NOMO-1 treated with dmso at 0.1 percent for 144 hours (cell line): ENCODE data around the gene ZCCHC9.
A peak's percentile ranks its signal among the peaks of the same experiment; 100 is the strongest.
"Not testable (repeated sequence)": the region's sequence is repeated elsewhere in the genome, so short reads cannot be mapped to it uniquely, and the experiment has no call there.

ENCODE experiments used
- DNase-seq: peaks from one replicate; lab custom pipeline; 2025; ENCODE audit not compliant: unreplicated experiment; lab: John Stamatoyannopoulos, UW

ZCCHC9 gene

DNA sequence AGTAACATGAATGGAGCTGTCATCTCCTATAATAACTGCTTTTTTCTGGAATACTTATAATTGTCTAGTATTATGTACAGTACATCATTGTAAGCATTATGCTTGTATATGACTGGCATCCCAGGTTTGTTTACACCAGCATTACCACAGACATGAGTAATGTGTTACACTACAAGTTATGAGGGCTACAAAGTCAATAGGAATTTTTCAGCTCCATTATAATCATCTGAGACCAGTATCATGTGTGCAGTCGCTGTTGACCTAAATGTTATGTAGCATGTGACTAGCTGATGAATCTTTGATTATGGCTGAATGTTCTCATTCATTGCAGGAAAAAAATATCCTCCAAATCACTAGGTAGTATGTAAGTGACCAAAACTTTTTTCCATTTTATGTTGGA lies 2.2 kb downstream of the ZCCHC9 start:
- DNase-seq, result no peak

DNA sequence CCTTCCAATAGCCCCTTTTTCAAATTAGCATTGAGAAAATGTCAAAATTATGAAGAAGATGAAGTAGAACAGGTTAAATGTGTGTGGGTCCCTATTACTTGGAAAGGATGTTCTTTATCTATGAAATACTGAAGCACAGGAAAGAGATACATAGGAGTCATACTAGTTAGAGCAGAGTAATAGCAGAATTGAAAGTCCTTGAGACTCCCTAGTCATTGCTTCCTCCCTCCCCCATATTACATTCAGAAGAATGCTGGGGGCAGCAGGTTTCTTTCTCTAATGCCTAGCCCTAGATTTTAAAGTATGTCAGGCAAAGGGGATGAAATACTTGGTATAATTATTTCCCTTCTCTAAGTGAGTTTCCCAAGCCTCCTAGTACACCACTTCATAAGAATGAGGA lies 4.4 kb downstream of the ZCCHC9 start:
- DNase-seq, result no peak

DNA sequence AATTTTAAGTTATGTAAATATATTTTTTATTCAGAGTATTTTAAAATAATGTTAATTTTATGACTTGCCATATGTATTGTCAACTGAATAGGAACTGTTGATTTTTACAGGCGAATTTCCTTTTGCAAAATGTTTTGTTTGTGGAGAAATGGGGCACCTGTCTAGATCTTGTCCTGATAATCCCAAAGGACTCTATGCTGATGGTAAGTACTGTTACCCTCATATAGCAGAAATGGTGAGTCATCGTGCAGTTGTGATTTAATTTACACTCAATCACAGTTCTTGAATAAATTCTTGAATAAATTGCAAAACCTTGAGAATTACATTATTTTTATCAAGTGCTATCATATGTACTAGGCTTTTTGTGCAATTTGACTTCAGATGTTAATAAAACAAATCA lies 7.4 kb downstream of the ZCCHC9 start:
- no peak for DNase-seq

DNA sequence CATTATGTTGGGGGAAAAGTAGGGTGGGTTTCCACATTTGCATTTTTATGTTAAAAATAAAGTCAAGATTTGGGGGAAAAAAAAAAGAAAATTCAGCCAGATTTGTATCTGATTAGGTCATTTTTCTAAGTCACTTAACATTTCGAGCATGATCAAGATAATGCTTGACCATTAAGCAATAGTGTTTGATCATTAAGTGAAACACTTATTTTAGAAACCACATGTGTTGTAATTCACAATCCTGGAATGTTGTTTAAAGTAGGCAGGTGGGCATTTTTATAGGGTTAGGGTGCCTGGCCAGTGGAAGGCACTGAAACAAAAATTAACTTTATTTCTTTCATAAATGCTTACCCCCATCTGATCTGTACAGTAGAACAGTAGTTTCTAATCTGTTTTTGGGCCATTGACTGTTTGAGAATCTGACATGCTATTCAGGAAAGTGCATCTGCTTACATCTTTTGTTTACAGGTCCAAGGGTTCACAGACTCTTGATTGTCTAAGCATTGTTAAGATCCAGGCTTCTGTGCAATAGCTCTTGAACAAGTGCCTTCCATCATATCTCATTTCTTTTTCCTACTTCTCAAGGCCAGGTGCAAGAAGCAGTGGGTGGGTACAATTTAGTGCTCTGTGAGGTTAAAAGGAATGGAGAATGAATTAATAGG lies 9.1 kb downstream of the ZCCHC9 start:
- DNase-seq, result no peak

DNA sequence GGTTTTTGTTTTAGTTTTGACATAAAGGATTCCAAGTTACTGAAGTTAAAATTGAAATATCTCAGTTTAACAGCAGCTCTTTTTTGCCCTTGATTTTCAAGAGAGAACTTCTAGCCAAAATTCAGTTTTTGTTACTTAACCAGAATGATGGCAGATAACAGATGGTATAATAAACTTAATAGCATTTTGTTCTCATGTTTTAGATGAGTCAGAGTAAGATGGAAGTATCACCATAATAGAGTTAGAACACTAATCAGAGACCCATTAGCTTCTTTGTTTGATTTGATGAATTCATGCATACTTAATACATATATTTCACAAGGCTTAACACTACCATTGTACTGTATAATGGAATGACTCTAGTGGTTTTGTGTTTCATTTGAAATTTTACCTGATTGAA lies 11.9 kb downstream of the ZCCHC9 start:
- no peak for DNase-seq

DNA sequence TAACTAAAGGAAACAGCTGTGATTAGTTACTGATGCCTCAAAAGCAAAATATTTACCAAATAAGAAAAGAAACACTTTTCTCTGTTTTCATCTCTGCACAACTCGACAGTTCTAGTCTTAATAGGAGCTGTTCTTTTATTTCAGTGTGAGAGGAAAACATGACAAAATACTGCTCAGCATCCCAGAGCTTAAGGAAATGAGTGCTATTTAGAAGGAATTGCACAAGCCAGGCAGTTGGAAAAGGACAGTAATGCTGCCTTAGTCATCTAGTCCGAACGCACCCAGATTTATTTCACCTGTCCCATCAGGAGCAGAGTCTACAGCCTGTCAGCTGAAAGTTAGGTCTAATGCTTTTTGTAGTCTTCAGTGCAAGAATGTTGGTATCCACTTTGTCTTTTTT lies 12.3 kb downstream of the ZCCHC9 start:
- no peak for DNase-seq

DNA sequence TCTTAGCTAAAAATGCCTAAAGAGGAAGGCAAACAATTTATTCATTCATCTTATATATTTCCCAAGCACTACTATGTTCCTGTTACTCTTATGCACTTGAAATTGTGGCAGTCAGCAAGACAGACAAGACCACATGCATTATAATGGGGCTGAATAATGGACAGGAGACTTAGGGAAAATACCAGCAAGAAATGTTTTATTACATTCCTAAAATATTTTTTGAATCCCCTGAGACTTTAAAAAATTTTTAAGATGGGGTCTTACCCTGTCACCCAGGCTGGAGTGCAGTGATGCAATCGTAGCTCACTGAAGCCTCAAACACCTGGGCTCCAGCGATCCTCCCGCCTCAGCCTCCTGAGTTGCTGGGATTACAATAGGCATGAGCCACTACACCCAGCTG lies 13.2 kb downstream of the ZCCHC9 start:
- DNase-seq, result no peak

DNA sequence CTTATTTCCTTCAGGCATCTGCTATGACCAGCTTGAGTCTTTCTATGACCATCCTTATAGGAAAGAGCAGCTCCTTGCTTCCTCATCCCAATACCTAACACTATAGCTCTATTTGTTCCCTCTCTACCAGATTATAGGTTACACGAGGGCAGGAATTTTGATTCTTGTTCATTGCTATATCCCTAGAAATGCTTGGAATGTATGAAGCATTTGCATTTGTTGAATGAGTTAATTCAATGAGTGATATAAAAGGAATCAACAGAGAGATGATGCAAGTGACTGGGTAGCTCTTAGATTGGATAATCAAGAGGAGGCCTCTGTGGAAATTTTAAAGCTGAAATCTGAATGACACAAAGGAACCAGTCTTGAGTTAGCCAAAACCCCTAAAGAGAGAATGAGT lies 13.9 kb downstream of the ZCCHC9 start:
- no peak for DNase-seq

DNA sequence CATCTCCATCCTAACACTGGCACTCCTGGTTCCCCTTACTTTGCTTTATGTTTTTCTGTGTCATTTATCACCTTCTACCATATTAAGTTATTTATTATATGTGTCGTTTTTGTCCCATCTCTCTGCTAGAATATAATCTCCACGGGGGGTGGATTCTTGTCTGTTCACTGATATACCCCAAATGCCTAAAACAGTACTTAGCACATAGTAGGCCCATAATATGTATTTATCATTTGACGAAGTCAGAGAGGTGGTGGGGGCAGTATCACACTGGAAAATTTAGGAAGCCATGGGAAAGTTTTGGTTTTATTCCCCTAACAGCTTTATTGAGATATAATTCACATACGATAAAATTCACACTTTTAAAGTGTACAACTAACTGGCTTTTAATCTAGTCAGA lies 14.4 kb downstream of the ZCCHC9 start:
- no peak for DNase-seq

DNA sequence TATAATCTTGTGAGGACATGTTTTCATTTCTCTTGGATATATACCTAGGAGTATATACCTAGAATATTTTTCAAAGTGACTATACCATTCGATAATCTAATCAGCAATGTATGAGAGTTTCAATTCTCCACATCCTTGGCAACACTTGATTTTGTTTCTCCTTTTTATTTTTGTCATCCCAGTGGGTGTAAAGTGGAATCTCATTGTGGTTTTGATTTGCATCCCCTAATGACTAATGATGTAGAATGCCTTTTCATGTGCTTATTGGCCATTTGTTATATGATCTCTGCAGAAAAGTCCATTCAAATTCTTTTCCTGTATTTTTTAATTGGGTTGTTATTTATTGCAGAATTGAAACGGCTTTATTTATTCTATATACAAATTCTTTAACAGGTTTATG lies 15.2 kb downstream of the ZCCHC9 start:
- DNase-seq, result no peak

DNA sequence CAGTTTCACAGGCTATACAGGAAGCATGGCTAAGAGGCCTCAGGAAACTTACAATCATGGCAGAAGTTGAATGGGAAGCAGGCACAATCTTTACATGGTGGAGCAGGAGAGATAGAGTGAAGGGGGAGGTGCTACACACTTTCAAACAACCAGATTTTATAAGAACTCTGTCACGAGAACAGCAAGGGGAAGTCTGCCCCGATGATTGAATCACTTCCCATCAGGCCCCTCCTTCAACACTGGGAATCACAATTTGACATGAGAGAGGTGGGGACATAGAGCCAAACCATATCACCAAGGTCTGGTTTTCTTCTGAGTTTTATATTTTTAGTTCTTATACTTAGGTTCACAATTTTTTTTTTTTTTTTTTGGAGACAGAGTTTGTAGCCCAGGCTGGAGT lies 16.1 kb downstream of the ZCCHC9 start:
- DNase-seq, result no peak

DNA sequence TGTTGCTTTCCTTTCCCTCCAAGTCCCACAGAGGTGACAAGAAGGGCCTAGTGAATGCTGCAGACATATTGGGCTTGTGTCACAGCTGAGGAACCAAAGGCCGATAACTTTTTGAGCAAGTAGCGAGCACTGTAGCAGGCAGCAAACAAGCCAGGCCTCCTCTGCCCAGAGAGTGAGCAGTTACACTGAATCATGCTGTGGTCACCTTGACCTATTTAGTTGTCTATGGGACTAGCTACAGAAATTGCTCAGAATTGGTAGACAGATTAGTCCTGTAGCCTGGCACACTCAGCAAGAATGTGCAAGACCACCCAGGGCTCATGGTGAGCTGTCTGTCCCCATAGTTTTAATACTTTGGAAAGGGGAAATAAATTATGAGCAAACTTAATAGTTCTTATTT lies 25.2 kb downstream of the ZCCHC9 start:
- no peak for DNase-seq

DNA sequence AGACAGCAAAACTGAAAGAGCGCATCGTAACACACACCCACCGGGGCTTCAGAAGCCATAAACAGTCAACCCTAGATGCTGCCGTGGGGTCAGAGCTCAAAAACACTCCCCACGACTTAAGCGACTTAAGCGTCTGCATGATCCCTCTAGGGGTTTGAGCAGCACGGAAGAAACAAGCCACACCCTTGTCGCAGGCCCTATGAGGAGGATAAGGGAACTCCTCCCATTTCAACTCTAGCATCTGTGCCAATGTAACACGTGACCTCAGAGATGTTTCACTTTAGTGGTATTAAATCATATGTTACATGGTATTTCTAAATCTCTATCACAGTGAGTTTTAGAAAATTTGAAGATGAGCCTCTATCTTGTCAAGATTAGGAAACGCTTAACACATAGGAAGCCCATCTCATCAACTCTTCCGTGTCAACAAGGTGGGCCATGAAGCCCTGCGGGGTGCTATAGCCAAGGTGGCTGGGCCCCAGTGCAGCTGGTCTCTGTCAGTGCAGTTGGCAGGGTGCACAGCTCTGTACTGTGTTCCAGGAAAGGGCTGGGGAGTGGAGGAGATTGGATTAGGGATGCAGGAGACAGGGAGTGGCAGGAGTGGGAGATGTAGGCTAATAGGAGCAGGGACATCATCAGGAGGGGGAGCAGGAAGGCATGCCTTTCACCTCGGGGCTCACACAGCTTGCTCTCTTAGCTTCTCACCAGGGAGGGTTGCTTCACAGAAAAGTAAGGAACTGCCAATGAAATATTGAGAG lies 33.1 kb downstream of the ZCCHC9 start:
- peak; percentile 1 for DNase-seq

DNA sequence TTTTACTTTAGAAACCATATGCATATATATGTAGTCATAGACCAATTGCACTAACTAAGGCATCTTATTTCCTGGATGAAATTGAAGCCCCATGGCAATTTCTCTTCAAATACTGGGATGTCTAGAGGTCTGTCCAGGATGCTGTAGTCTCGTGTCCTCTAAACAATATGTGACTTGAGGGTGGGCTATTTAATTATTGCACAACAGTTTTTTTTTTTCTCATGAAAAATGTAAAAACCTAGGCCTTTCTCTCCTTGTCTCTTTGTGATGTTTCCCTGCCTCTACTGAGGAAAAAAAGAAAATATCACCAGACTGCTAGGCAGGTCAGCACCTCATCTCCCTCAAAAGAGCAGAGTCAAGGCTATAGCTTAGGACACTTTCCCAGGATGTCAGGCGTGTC lies 34.6 kb downstream of the ZCCHC9 start:
- no peak for DNase-seq

DNA sequence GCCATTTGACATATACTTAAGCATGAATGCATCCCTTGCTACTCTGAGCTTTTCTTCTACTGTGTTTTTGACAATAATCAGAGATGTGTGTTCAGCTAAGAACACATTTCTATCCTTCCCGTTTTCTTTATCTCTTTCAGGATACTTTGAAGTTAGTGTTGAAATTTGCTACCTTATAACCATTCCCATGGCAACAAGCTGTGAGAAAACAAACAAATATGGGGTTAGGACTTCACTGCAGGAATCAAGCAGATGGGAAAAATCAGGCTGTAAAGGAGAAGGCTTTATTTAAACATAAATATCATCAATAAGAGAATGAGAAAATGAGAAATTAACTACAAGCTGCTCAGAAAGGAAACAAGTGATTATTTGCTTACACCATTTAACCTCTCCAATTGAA lies 35.2 kb downstream of the ZCCHC9 start:
- DNase-seq, result no peak

DNA sequence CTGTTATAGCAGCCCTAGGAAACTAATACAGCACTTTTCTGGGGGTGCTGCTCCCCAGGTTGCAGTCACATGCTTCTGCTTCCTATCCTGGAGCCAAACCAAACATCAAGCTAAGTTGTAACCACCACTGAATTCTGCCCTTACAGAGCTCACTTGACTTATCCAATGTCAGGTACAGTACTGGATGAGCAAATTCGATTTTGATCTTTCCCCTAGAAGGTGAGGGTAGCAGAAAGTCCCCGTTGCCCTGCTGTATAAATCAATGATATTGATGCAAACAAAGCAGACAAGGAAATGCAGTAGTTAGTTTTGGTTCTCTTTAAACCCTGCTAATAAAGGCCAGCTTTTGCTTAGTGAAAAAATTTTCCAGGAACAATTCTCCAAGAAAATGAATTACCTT lies 36.4 kb downstream of the ZCCHC9 start:
- DNase-seq, result no peak

DNA sequence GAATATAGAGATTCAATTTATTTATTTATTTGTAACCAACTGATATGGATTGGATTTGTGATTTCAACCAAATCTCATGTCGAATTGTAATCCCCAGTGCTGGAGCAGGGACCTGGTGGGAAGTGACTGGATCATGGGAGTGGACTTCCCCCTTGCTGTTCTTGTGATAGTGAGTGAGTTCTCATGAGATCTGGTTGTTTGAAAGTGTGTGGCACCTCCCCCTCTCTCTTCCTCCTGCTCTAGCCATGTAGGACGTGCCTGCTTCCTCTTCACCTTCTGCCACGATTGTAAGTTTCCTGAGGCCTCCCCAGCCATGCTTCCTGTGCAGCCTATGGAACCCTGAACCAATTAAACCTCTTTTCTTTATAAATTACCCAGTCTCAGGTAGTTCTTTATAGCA lies 36.8 kb downstream of the ZCCHC9 start:
- not testable (repeated sequence) for DNase-seq

DNA sequence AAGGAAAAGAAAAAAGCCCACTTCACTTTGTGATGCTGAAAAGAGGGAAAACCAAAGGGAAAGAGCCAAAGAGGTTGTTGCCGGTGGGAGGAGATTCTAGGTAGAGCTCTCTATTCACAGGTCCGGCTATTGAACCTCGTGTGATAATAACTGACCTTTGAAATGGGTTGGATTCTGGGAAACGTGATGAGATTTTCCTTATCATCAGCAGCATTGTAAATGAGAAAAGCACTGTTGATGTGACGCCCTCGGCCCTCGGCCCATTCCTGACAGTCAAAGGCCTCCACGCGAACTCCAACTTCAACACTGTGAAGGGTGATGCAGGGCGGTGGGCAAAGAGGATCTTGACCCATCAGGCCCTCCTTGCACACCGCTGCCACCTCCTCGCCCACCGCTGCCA lies 43.3 kb downstream of the ZCCHC9 start:
- no peak for DNase-seq

DNA sequence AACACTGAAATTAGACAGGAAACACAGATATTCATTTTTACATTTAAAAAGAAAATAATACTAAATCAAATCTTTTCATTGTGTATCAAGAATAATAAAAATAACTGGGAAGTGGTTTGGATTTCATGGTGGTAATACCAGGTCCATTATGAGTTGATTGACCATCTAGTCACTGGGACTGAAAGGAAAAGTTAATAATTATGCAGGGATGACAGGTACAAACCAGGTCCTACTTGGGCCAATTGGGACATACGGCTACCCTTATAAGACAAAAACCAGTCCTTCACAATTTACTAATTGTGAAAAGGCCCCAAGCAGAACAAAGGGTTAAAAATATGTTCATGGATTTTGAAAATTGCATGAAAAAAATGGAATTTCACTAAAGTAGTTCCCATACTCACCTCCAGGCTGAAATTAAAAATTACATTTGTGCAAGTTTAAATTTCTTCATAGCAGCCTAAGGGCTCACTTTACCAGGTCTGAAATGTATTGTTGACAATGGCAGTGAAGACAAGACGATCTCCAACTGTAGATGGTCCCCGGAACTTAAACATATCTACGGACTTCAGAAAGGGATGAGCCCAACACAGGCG lies 44.1 kb downstream of the ZCCHC9 start:
- DNase-seq, result no peak

DNA sequence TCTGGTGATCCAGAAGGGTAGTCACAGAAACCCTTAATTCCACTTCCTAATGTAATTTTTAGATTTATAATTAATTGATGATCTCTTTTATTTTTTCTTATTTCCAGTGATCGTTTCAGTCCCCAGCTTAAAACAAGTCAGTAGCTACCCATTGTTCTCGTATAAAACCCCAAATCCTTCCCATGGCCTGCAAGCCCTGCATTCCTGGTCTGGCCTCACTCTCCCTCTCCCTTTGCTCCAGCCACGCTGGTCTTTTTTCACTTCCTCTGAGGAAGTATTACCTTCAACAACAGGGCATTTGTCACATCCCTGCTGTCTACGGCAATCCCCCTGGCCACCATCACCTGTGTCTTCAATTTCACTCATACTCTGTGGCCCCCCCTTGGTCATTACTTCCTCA lies 47.8 kb downstream of the ZCCHC9 start:
- no peak for DNase-seq

DNA sequence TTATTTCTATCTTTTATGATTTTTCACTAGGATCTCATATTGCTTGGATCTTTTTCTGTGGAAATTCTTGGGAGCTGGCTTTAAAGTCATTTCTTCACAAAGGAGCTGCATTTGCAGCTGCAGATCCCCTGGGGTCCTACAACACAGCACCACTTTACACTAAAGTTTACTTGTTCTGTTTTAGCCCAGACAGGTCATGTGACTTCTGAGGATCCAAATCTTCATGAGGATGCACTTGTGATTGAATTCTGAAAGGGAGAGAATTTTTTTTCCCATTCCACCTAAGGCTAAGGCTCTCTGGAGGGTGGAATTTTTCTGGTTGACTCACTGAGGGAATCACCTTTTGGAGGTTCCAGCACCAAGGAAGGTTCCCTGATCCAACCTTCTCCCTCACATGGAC lies 49.1 kb downstream of the ZCCHC9 start:
- DNase-seq, result no peak

DNA sequence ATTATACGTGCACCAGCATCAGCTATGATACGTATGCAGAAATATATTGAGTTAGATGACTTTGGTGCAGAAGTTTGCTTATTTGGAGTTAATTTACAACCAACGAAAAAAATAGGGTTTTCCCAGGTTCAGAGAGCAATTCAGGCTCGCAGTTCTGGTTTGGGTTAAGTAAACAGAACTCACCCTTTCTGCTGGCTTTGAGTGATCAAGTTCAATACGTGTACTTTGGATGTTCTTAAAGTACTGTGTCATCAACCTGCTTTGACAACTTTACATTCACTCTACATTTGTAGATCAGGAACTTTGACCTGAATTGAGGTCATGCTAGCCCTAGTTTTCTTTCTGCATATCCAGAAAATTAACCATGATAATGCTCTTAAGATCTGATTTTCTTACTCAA lies 51.8 kb downstream of the ZCCHC9 start:
- DNase-seq, result no peak

DNA sequence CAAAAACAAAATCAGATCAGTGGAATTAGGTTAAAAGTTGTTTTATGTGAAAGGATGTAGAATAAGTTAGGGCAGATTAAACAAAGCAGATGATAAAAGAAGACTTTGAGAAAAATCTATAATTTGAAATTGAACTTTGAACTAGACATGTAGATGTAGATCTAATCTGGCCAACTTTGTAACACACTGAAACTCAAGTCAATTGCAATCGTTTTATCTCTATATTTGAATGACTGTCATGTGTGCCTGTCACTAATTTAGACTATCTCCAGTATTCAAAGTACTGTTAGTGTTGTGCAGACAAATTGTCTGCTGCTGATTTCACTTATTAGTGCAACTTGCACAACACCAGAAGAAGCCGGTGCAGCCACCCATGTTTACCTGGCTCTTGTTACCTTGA lies 52.7 kb downstream of the ZCCHC9 start:
- no peak for DNase-seq
